ENCODE results near the gene B4GALT2. TPM values are rescaled to one million over a fixed set of nuclear protein-coding genes. Genes with fewer than 3 reads are reported as not detected.

Gene B4GALT2
- polyA plus RNA-seq, 1 of the 3 experiments (the other 2 are of a cell fraction), result 48.0 TPM

GRCh38 chr1:44038876-44039657, 60.1 kb downstream of the B4GALT2 start:
- Histone ChIP-seq H2AFZ (ENCODE audit: low read depth) (no peak overlapping the region), H3K9me3 (no peaks in the 10 kb centered on the region), H3K36me3 (replicated peaks in 1 of 2; ENCODE audit: control insufficient read depth in 1 of 2, insufficient read depth in 2 of 2, low read length in 1 of 2) (no peaks in the 10 kb centered on the region), H3K79me2 (ENCODE audit: insufficient read depth) (no peaks in the 10 kb centered on the region), H3K4me3 (ENCODE audit: low read depth in 2 of 2, low read length in 1 of 2) (no peak overlapping the region), H3F3A (replicated peaks; ENCODE audit: insufficient read depth) (peaks cover 16% of the 10 kb centered on the region), H3K9me2 (no peaks in the 10 kb centered on the region), H4K20me1 (ENCODE audit: insufficient read depth) (no peaks in the 10 kb centered on the region), H3K4me1 (ENCODE audit: control insufficient read depth in 1 of 2, insufficient read depth in 2 of 2, low read depth in 1 of 2, low read length in 1 of 2) (peaks cover 11 to 23% of the 10 kb centered on the region in 2 experiments; a peak in 2 of 4 replicates), H3K27ac (ENCODE audit: low read depth in 2 of 2, low read length in 1 of 2) (peak overlapping the region in 1 of 2 experiments; percentile 51; a peak in 2 of 4 replicates), H3K9ac (no peak overlapping the region), H3K4me2 (no peak overlapping the region), H3K27me3 (ENCODE audit: insufficient read depth) (no peaks in the 10 kb centered on the region)
- CTCF ChIA-PET, result interaction anchor here (0.9 to 1.1 kb wide), 2 partner anchors 9 to 33 kb away, joined by 3 read pairs; no protein-coding TSS in a partner anchor
- WGBS (ENCODE audit: low lambda C conversion rate), result 51% methylated on average over 2 of the region's 2 CpGs
- DNase-seq, result no peak
- POLR2A ChIA-PET, result no interaction called here
- TF ChIP-seq TAF1 (IDR thresholded peaks at IDR 0.05; ENCODE audit: borderline replicate concordance, low read depth, low read length) (no peak), FOXM1 (IDR thresholded peaks at IDR 0.05; ENCODE audit: low read depth) (no peak), YY1 (IDR thresholded peaks at IDR 0.05; ENCODE audit: low read depth) (no peak), RAD21 (IDR thresholded peaks at IDR 0.05; ENCODE audit: low read length) (no peak), EP300 (IDR thresholded peaks at IDR 0.05; ENCODE audit: borderline replicate concordance in 1 of 2, low read depth in 1 of 2, low read length in 1 of 2) (no peak), TCF12 (IDR thresholded peaks at IDR 0.05) (0 out of 2 replicates have a peak, but pooled peaks have one; percentile 9)
- TF ChIP-seq, protein P1, sequence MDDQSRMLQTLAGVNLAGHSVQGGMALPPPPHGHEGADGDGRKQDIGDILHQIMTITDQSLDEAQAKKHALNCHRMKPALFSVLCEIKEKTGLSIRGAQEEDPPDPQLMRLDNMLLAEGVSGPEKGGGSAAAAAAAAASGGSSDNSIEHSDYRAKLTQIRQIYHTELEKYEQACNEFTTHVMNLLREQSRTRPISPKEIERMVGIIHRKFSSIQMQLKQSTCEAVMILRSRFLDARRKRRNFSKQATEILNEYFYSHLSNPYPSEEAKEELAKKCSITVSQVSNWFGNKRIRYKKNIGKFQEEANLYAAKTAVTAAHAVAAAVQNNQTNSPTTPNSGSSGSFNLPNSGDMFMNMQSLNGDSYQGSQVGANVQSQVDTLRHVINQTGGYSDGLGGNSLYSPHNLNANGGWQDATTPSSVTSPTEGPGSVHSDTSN (IDR thresholded peaks at IDR 0.05), result 0 out of 2 replicates have a peak, but pooled peaks have one; percentile 9

GRCh38 chr1:44040418-44040817, 61.4 kb downstream of the B4GALT2 start:
- CTCF ChIA-PET, result interaction anchor here (0.7 to 8.9 kb wide), 3 partner anchors 11 to 70 kb away, joined by 3 to 153 read pairs (median 3); partner anchors contain the start of gene DPH2
- H3K9ac ChIP-seq, result no peak overlapping the region
- H3K27me3 ChIP-seq (ENCODE audit: insufficient read depth), result no peaks in the 10 kb centered on the region
- DNase-seq, result no peak
- WGBS (ENCODE audit: low lambda C conversion rate), result 96% methylated on average over 2 of the region's 2 CpGs
- no peak for TF ChIP-seq EP300 (IDR thresholded peaks at IDR 0.05; ENCODE audit: borderline replicate concordance in 1 of 2, low read depth in 1 of 2, low read length in 1 of 2)
- TF ChIP-seq, protein P2, sequence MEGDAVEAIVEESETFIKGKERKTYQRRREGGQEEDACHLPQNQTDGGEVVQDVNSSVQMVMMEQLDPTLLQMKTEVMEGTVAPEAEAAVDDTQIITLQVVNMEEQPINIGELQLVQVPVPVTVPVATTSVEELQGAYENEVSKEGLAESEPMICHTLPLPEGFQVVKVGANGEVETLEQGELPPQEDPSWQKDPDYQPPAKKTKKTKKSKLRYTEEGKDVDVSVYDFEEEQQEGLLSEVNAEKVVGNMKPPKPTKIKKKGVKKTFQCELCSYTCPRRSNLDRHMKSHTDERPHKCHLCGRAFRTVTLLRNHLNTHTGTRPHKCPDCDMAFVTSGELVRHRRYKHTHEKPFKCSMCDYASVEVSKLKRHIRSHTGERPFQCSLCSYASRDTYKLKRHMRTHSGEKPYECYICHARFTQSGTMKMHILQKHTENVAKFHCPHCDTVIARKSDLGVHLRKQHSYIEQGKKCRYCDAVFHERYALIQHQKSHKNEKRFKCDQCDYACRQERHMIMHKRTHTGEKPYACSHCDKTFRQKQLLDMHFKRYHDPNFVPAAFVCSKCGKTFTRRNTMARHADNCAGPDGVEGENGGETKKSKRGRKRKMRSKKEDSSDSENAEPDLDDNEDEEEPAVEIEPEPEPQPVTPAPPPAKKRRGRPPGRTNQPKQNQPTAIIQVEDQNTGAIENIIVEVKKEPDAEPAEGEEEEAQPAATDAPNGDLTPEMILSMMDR (IDR thresholded peaks at IDR 0.05), result no peak
- peaks cover 11 to 20% of the 10 kb centered on the region in 2 experiments; a peak in 2 of 4 replicates for H3K4me1 ChIP-seq (ENCODE audit: control insufficient read depth in 1 of 2, insufficient read depth in 2 of 2, low read depth in 1 of 2, low read length in 1 of 2)
- H3K9me2 ChIP-seq, result no peaks in the 10 kb centered on the region
- no peaks in the 10 kb centered on the region for H3K79me2 ChIP-seq (ENCODE audit: insufficient read depth)
- no peak overlapping the region for H3K4me2 ChIP-seq
- no peak overlapping the region for H3K4me3 ChIP-seq (ENCODE audit: low read depth in 2 of 2, low read length in 1 of 2)
- H3K9me3 ChIP-seq, result no peaks in the 10 kb centered on the region
- no peaks in the 10 kb centered on the region for H4K20me1 ChIP-seq (ENCODE audit: insufficient read depth)
- POLR2A ChIA-PET, result no interaction called here
- peaks cover 16% of the 10 kb centered on the region for H3F3A ChIP-seq (replicated peaks; ENCODE audit: insufficient read depth)
- no peak overlapping the region for H2AFZ ChIP-seq (ENCODE audit: low read depth)
- H3K36me3 ChIP-seq (replicated peaks in 1 of 2; ENCODE audit: control insufficient read depth in 1 of 2, insufficient read depth in 2 of 2, low read length in 1 of 2), result no peaks in the 10 kb centered on the region
- no peak overlapping the region for H3K27ac ChIP-seq (ENCODE audit: low read depth in 2 of 2, low read length in 1 of 2)

Other genes with a start within 250 kb of the B4GALT2 start
- 0.26 and 0.69 TPM in 2 replicates for gene ARTN, start 45.4 kb upstream of the B4GALT2 start, polyA plus RNA-seq (2012; rRNA removed)
- gene IPO13, start 32.3 kb upstream of the B4GALT2 start, polyA plus RNA-seq (2012; rRNA removed), result 15.5 and 16.7 TPM in 2 replicates
- 76.9 and 97.5 TPM in 2 replicates for gene DPH2, start 9.2 kb upstream of the B4GALT2 start, polyA plus RNA-seq (2012; rRNA removed)
- 180 and 191 TPM in 2 replicates for gene ATP6V0B, start 4.2 kb upstream of the B4GALT2 start, polyA plus RNA-seq (2012; rRNA removed)
- gene CCDC24, start 12.4 kb downstream of the B4GALT2 start, polyA plus RNA-seq (2012; rRNA removed), result 7.5 and 11.8 TPM in 2 replicates
- 3.6 and 3.9 TPM in 2 replicates for gene SLC6A9, start 52.3 kb downstream of the B4GALT2 start, polyA plus RNA-seq (2012; rRNA removed)
- gene KLF17, start 139.6 kb downstream of the B4GALT2 start, polyA plus RNA-seq (2012; rRNA removed), result 0.21 and 0.26 TPM in 2 replicates
- not detected in 2 replicates for gene KLF18, start 162.4 kb downstream of the B4GALT2 start, polyA plus RNA-seq (2012; rRNA removed)
- gene DMAP1, start 234.3 kb downstream of the B4GALT2 start, polyA plus RNA-seq (2012; rRNA removed), result 54.3 and 59.6 TPM in 2 replicates